AG09309 (cell line): ENCODE data around the gene RELA.
A peak's percentile ranks its signal among the peaks of the same experiment; 100 is the strongest.
"Not testable (repeated sequence)": the region's sequence is repeated elsewhere in the genome, so short reads cannot be mapped to it uniquely, and the experiment has no call there.

Experiments
- DNase-seq: peaks from one replicate; pipeline ENCODE4 v3.0.0-alpha.2; 2010; ENCODE audit warnings: low read depth
- H3K4me3 ChIP-seq: 2 replicates; pipeline ENCODE4 v1.5.1; 2011; ENCODE audit warnings: mild to moderate bottlenecking, low read depth, low read length, moderate library complexity; ENCODE audit not compliant: control insufficient read depth
- CTCF ChIP-seq: IDR thresholded peaks from 2 replicates; pipeline ENCODE4 v1.5.1; 2011; ENCODE audit warnings: mild to moderate bottlenecking, low read depth, low read length, inconsistent platforms; ENCODE audit not compliant: insufficient read depth, control insufficient read depth; ENCODE audit errors: missing control alignments

Gene RELA

GRCh38 chr11:65706303-65706763 lies 43.6 kb upstream of the RELA start:
- DNase-seq, H3K4me3 ChIP-seq: not testable (repeated sequence)
- TF ChIP-seq CTCF, result peak; percentile 40

DNA sequence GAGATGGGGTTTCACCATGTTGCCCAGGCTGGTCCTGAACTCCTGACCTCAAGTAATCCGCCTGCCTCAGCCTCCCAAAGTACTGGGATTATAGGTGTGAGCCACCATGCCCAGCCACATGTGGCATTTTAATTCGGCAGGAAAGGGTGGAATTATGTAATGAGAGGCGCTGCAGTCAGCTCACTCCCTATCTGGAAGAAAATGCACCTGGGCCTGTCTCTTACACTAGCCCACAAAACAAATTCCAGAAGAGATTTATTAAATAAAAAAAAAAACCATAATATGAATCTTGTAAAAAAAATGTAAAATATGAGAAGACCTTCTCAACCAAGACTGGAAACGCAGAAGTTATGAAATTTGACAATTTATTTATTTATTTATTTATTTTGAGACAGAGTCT lies 41.1 kb upstream of the RELA start:
- no peak for DNase-seq
- no peak overlapping the region for H3K4me3 ChIP-seq
- TF ChIP-seq CTCF, result no peak

- no peak overlapping the region for H3K4me3 ChIP-seq
- TF ChIP-seq CTCF, result no peak
- no peak for DNase-seq
Measured at GRCh38 chr11:65701686-65702085, 39.0 kb upstream of the RELA start.

GRCh38 chr11:65700399-65700798 lies 37.7 kb upstream of the RELA start:
- H3K4me3 ChIP-seq, result no peak overlapping the region
- TF ChIP-seq CTCF, result no peak
- DNase-seq, result no peak

GRCh38 chr11:65699306-65699705 lies 36.6 kb upstream of the RELA start:
- no peak overlapping the region for H3K4me3 ChIP-seq

DNA sequence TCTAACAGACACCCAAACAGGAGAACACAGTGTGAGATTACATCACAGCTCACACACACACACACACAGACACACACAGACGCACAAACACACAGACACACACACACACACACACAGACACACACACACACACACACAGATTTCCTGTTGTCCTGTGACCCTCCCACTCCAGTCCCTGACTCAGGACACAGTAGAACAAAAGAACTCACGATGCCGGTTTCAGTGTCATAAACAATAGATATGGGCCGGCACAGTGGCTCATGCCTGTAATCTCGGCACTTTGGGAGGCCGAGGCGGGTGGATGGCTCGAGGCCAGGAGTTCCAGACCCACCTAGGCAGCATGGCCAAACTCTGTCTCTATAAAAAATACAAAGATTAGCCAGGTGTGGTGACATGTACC lies 35.5 kb upstream of the RELA start:
- H3K4me3 ChIP-seq, result no peak overlapping the region
- DNase-seq, result no peak
- TF ChIP-seq CTCF, result no peak

More at GRCh38 chr11:65699306-65699705, 36.6 kb upstream of the RELA start:
- TF ChIP-seq CTCF, result no peak
- DNase-seq, result no peak
